ENCODE data around the gene CTXND2.
"Not testable (repeated sequence)": the region's sequence is repeated elsewhere in the genome, so short reads cannot be mapped to it uniquely, and the experiment has no call there.

CTXND2 gene

GRCh38 chr1:150893336-150893913 is 6.5 kb downstream of the CTXND2 start:
- no peak for DNase-seq

GRCh38 chr1:150895618-150896017 is 8.7 kb downstream of the CTXND2 start:
- no peak for DNase-seq

GRCh38 chr1:150899795-150900194 is 12.9 kb downstream of the CTXND2 start:
- not testable (repeated sequence) for DNase-seq

GRCh38 chr1:150902346-150902745 is 15.4 kb downstream of the CTXND2 start:
- no peak for DNase-seq

GRCh38 chr1:150902751-150903150 is 15.8 kb downstream of the CTXND2 start:
- DNase-seq, result no peak

- no peak for DNase-seq
Measured at GRCh38 chr1:150905301-150905700, 18.4 kb downstream of the CTXND2 start.

- no peak for DNase-seq
Measured at GRCh38 chr1:150906329-150906728, 19.4 kb downstream of the CTXND2 start.

GRCh38 chr1:150906813-150907212 is 19.9 kb downstream of the CTXND2 start:
- no peak for DNase-seq

- no peak for DNase-seq
Measured at GRCh38 chr1:150909585-150910180, 22.7 kb downstream of the CTXND2 start.

- no peak for DNase-seq
Measured at GRCh38 chr1:150912623-150913022, 25.7 kb downstream of the CTXND2 start.

- DNase-seq, result no peak
Measured at GRCh38 chr1:150917387-150917786, 30.5 kb downstream of the CTXND2 start.

GRCh38 chr1:150922519-150922975 is 35.6 kb downstream of the CTXND2 start:
- peak; percentile 88 for DNase-seq

- DNase-seq, result no peak
Measured at GRCh38 chr1:150925080-150925479, 38.1 kb downstream of the CTXND2 start.

- peak; percentile 96 for DNase-seq
Measured at GRCh38 chr1:150926097-150926741, 39.3 kb downstream of the CTXND2 start, which contains the start of gene SETDB1. Gene SETDB1 (plus strand): TSS chr1:150926363. CDS start chr1:150927715, 1,352 bp downstream.

- DNase-seq, result no peak
Measured at GRCh38 chr1:150927624-150928023, 40.7 kb downstream of the CTXND2 start.

GRCh38 chr1:150928286-150928685 is 41.4 kb downstream of the CTXND2 start:
- DNase-seq, result no peak

GRCh38 chr1:150928775-150929174 is 41.8 kb downstream of the CTXND2 start:
- not testable (repeated sequence) for DNase-seq

- no peak for DNase-seq
Measured at GRCh38 chr1:150931773-150932172, 44.8 kb downstream of the CTXND2 start.

GRCh38 chr1:150944856-150945255 is 57.9 kb downstream of the CTXND2 start:
- no peak for DNase-seq

GRCh38 chr1:150954708-150955107 is 67.8 kb downstream of the CTXND2 start:
- no peak for DNase-seq

GRCh38 chr1:150955280-150955679 is 68.3 kb downstream of the CTXND2 start:
- no peak for DNase-seq

GRCh38 chr1:150957666-150958065 is 70.7 kb downstream of the CTXND2 start:
- no peak for DNase-seq

- DNase-seq, result no peak
Measured at GRCh38 chr1:150960646-150961045, 73.7 kb downstream of the CTXND2 start.

- DNase-seq, result peak; percentile 27
Measured at GRCh38 chr1:150961756-150962155, 74.8 kb downstream of the CTXND2 start.

All from activated effector memory CD4-positive, alpha-beta T cell treated with anti-CD3 and anti-CD28 coated beads, Interleukin-2, amount 50 U/mL, for 16 hours (primary cell).